CD4-positive, CD25-positive, alpha-beta regulatory T cell (primary cell): ENCODE results near the gene MAST2. TPM values are rescaled to one million over a fixed set of nuclear protein-coding genes. Genes with fewer than 3 reads are reported as not detected.

ENCODE experiments used
- ATAC-seq, 2 donors: fragments of 150-1000 bp; cut with Tn5 transposase; one replicate each; pipeline ENCODE4 v1.10.0; 2021; ENCODE audit warnings: low read depth in 2 of 2, moderate number of reproducible peaks in 2 of 2, moderate library complexity in 1 of 2
- DNase-seq, 3 donors: peaks; one replicate each; pipeline versions ENCODE4 v3.0.0 to v3.0.0-alpha.2; 2012 to 2022; ENCODE audit warnings: mixed read lengths in 1 of 3
- H3K27ac ChIP-seq: one replicate; pipeline ENCODE4 v1.7.0; 2013; ENCODE audit warnings: mild to moderate bottlenecking, low read length; ENCODE audit not compliant: insufficient read depth, poor library complexity, severe bottlenecking
- H3K27me3 ChIP-seq: one replicate; pipeline ENCODE4 v1.7.0; 2013; ENCODE audit warnings: low read length; ENCODE audit not compliant: control insufficient read depth, insufficient read depth
- H3K36me3 ChIP-seq: one replicate; pipeline ENCODE4 v1.7.0; 2013; ENCODE audit warnings: mild to moderate bottlenecking, low read length, moderate library complexity; ENCODE audit not compliant: control insufficient read depth, insufficient read depth
- H3K4me1 ChIP-seq: 2 replicates; pipeline ENCODE4 v1.7.0; 2013; ENCODE audit warnings: mild to moderate bottlenecking, low read length; ENCODE audit not compliant: insufficient read depth, control insufficient read depth, poor library complexity, severe bottlenecking
- H3K4me3 ChIP-seq: one replicate; pipeline ENCODE4 v1.7.0; 2013; ENCODE audit warnings: low read depth, mild to moderate bottlenecking, low read length, moderate library complexity
- H3K9me3 ChIP-seq, 2 experiments: 1 replicate in 1 of 2; 2 replicates in 1 of 2; pipeline ENCODE4 v1.7.0; 2013; ENCODE audit warnings: low read length in 2 of 2, mild to moderate bottlenecking in 1 of 2, moderate library complexity in 1 of 2; ENCODE audit not compliant: control insufficient read depth in 2 of 2
- H3K27ac Mint-ChIP-seq, 3 donors: one replicate each; pipeline ENCODE4 v1.8.0; 2020 to 2022; ENCODE audit warnings: mild to moderate bottlenecking in 3 of 3, mixed read lengths in 3 of 3, moderate library complexity in 2 of 3
- H3K27me3 Mint-ChIP-seq: one replicate; pipeline ENCODE4 v1.8.0; 2022; ENCODE audit warnings: mild to moderate bottlenecking, mixed read lengths
- H3K36me3 Mint-ChIP-seq: one replicate; pipeline ENCODE4 v1.8.0; 2020; ENCODE audit warnings: mixed read lengths
- H3K4me1 Mint-ChIP-seq, 4 donors: one replicate each; pipeline ENCODE4 v1.8.0; 2020 to 2022; ENCODE audit warnings: mixed read lengths in 4 of 4, mild to moderate bottlenecking in 1 of 4
- H3K4me3 Mint-ChIP-seq, 4 donors: one replicate each; pipeline ENCODE4 v1.8.0; 2020 to 2022; ENCODE audit warnings: mild to moderate bottlenecking in 4 of 4, mixed read lengths in 4 of 4, moderate library complexity in 3 of 4
- H3K9me3 Mint-ChIP-seq, 7 donors: one replicate each; pipeline ENCODE4 v1.8.0; 2020 to 2022; ENCODE audit warnings: mixed read lengths in 7 of 7, mild to moderate bottlenecking in 3 of 7, moderate library complexity in 2 of 7
- polyA plus RNA-seq, 4 donors: library from polyadenylated mRNA; unstranded; fragments of 300-500 nt; fragmentation: Illumina TruSeq; gene quantifications; one replicate each; pipeline ENCODE4 v1.2.3, GENCODE V29; 2021
- total RNA-seq: library from RNA; stranded (reverse); gene quantifications from one replicate; pipeline ENCODE4 v1.2.3, GENCODE V29; 2022

The MAST2 gene
- total and polyA plus RNA-seq, 5 donors from 2014 or later, result 0.71 to 13.1 (median 1.8) TPM

- H3K4me3 ChIP-seq, result no peak overlapping the region
- H3K27ac Mint-ChIP-seq, result peak overlapping the region in 1 of 3 donors; percentile 43
- no peak for ATAC-seq
Observed at GRCh38 chr1:45775794-45776193, 27.6 kb upstream of the MAST2 start.

GRCh38 chr1:45785583-45785982, 17.8 kb upstream of the MAST2 start:
- ATAC-seq, result peak; percentile 88 to 91
- H3K9me3 ChIP-seq, result no peaks in the 10 kb centered on the region
- Mint-ChIP-seq H3K36me3 (no peaks in the 10 kb centered on the region), H3K27me3 (peaks cover 42% of the 10 kb centered on the region), H3K27ac (peak overlapping the region in 1 of 3 donors; percentile 11), H3K9me3 (no peaks in the 10 kb centered on the region), H3K4me3 (peak overlapping the region; percentile 68 to 80 (median 76)), H3K4me1 (peaks cover 5 to 28% (median 8%) of the 10 kb centered on the region in 4 donors)
- peaks cover 18% of the 10 kb centered on the region for H3K4me1 ChIP-seq
- H3K4me3 ChIP-seq, result peak overlapping the region; percentile 73
- H3K36me3 ChIP-seq, result no peaks in the 10 kb centered on the region
- H3K27ac ChIP-seq, result no peak overlapping the region
- peak; percentile 6 to 84 (median 40) for DNase-seq
- H3K27me3 ChIP-seq, result peaks cover 6% of the 10 kb centered on the region

More at GRCh38 chr1:45775794-45776193, 27.6 kb upstream of the MAST2 start:
- H3K27me3 Mint-ChIP-seq, result peaks cover 7% of the 10 kb centered on the region
- no peak for DNase-seq
- Histone ChIP-seq H3K27ac (no peak overlapping the region), H3K9me3 (no peaks in the 10 kb centered on the region), H3K36me3 (no peaks in the 10 kb centered on the region), H3K4me1 (no peaks in the 10 kb centered on the region), H3K27me3 (peaks cover 2% of the 10 kb centered on the region)
- no peaks in the 10 kb centered on the region for H3K36me3 Mint-ChIP-seq
- H3K9me3 Mint-ChIP-seq, result peaks cover 0 to 2% (median 0%) of the 10 kb centered on the region in 7 donors
- no peaks in the 10 kb centered on the region for H3K4me1 Mint-ChIP-seq
- H3K4me3 Mint-ChIP-seq, result no peak overlapping the region

GRCh38 chr1:45787905-45788304, 15.5 kb upstream of the MAST2 start:
- DNase-seq (no peak), ATAC-seq (no peak)
- no peak overlapping the region for H3K27ac ChIP-seq
- no peaks in the 10 kb centered on the region for H3K36me3 ChIP-seq
- H3K4me1 ChIP-seq, result peaks cover 18% of the 10 kb centered on the region
- peaks cover 3% of the 10 kb centered on the region for H3K27me3 ChIP-seq
- no peaks in the 10 kb centered on the region for H3K9me3 Mint-ChIP-seq
- H3K4me3 ChIP-seq, result no peak overlapping the region
- H3K4me1 Mint-ChIP-seq, result peaks cover 5 to 28% (median 8%) of the 10 kb centered on the region in 4 donors
- H3K36me3 Mint-ChIP-seq, result no peaks in the 10 kb centered on the region
- no peak overlapping the region for H3K27ac Mint-ChIP-seq
- H3K27me3 Mint-ChIP-seq, result peaks cover 39% of the 10 kb centered on the region
- no peaks in the 10 kb centered on the region for H3K9me3 ChIP-seq
- no peak overlapping the region for H3K4me3 Mint-ChIP-seq

- H3K27me3 Mint-ChIP-seq, result peaks cover 42% of the 10 kb centered on the region
- Histone ChIP-seq H3K4me3 (no peak overlapping the region), H3K36me3 (no peaks in the 10 kb centered on the region), H3K4me1 (peaks cover 18% of the 10 kb centered on the region), H3K27me3 (peaks cover 7% of the 10 kb centered on the region), H3K27ac (no peak overlapping the region), H3K9me3 (no peaks in the 10 kb centered on the region)
- H3K4me3 Mint-ChIP-seq, result no peak overlapping the region
- H3K36me3 Mint-ChIP-seq, result no peaks in the 10 kb centered on the region
- peak overlapping the region in 1 of 3 donors; percentile 32 for H3K27ac Mint-ChIP-seq
- ATAC-seq (no peak), DNase-seq (no peak)
- peaks cover 5 to 24% (median 8%) of the 10 kb centered on the region in 4 donors for H3K4me1 Mint-ChIP-seq
- H3K9me3 Mint-ChIP-seq, result no peaks in the 10 kb centered on the region
Observed at GRCh38 chr1:45789601-45790000, 13.8 kb upstream of the MAST2 start.

GRCh38 chr1:45792744-45793143, 10.7 kb upstream of the MAST2 start:
- no peaks in the 10 kb centered on the region for H3K4me1 Mint-ChIP-seq
- peaks cover 30% of the 10 kb centered on the region for H3K27me3 Mint-ChIP-seq
- H3K4me3 Mint-ChIP-seq, result no peak overlapping the region
- no peaks in the 10 kb centered on the region for H3K9me3 Mint-ChIP-seq
- H3K27me3 ChIP-seq, result peaks cover 7% of the 10 kb centered on the region
- H3K9me3 ChIP-seq, result no peaks in the 10 kb centered on the region
- H3K27ac Mint-ChIP-seq, result no peak overlapping the region
- no peaks in the 10 kb centered on the region for H3K36me3 Mint-ChIP-seq
- H3K4me1 ChIP-seq, result no peaks in the 10 kb centered on the region
- H3K4me3 ChIP-seq, result no peak overlapping the region
- no peaks in the 10 kb centered on the region for H3K36me3 ChIP-seq
- ATAC-seq (no peak), DNase-seq (no peak)
- no peak overlapping the region for H3K27ac ChIP-seq

GRCh38 chr1:45793942-45794604, 9.3 kb upstream of the MAST2 start:
- no peak overlapping the region for H3K27ac Mint-ChIP-seq
- H3K4me1 Mint-ChIP-seq, result no peaks in the 10 kb centered on the region
- Histone ChIP-seq H3K4me1 (no peaks in the 10 kb centered on the region), H3K4me3 (no peak overlapping the region), H3K27ac (no peak overlapping the region), H3K27me3 (peaks cover 6% of the 10 kb centered on the region), H3K36me3 (no peaks in the 10 kb centered on the region), H3K9me3 (no peaks in the 10 kb centered on the region)
- DNase-seq (no peak), ATAC-seq (no peak)
- H3K27me3 Mint-ChIP-seq, result peaks cover 22% of the 10 kb centered on the region
- no peaks in the 10 kb centered on the region for H3K36me3 Mint-ChIP-seq
- H3K4me3 Mint-ChIP-seq, result no peak overlapping the region
- H3K9me3 Mint-ChIP-seq, result no peaks in the 10 kb centered on the region

GRCh38 chr1:45796381-45796780, 7.0 kb upstream of the MAST2 start:
- Mint-ChIP-seq H3K27me3 (peaks cover 18% of the 10 kb centered on the region), H3K27ac (peak overlapping the region in 1 of 3 donors; percentile 56), H3K36me3 (no peaks in the 10 kb centered on the region), H3K4me1 (no peaks in the 10 kb centered on the region), H3K9me3 (no peaks in the 10 kb centered on the region), H3K4me3 (no peak overlapping the region)
- peaks cover 6% of the 10 kb centered on the region for H3K27me3 ChIP-seq
- H3K9me3 ChIP-seq, result no peaks in the 10 kb centered on the region
- no peaks in the 10 kb centered on the region for H3K4me1 ChIP-seq
- no peak overlapping the region for H3K4me3 ChIP-seq
- H3K27ac ChIP-seq, result no peak overlapping the region
- ATAC-seq (no peak), DNase-seq (no peak)
- H3K36me3 ChIP-seq, result no peaks in the 10 kb centered on the region

GRCh38 chr1:45796946-45797345, 6.5 kb upstream of the MAST2 start:
- no peaks in the 10 kb centered on the region for H3K4me1 ChIP-seq
- DNase-seq (no peak), ATAC-seq (no peak)
- Mint-ChIP-seq H3K4me1 (peaks cover 0 to under 1% (median under 1%) of the 10 kb centered on the region in 4 donors), H3K27me3 (peaks cover 18% of the 10 kb centered on the region), H3K4me3 (no peak overlapping the region), H3K27ac (no peak overlapping the region), H3K36me3 (no peaks in the 10 kb centered on the region), H3K9me3 (no peaks in the 10 kb centered on the region)
- H3K4me3 ChIP-seq, result no peak overlapping the region
- no peaks in the 10 kb centered on the region for H3K36me3 ChIP-seq
- no peak overlapping the region for H3K27ac ChIP-seq
- H3K27me3 ChIP-seq, result peaks cover 6% of the 10 kb centered on the region
- H3K9me3 ChIP-seq, result no peaks in the 10 kb centered on the region
